HG03280 (cell line): ENCODE measurements around the gene KLC1.

Experiments used
- ATAC-seq: cut with Tn5 transposase; IDR thresholded peaks from one replicate; pipeline ENCODE4 v1.9.1; 2021; ENCODE audit warnings: mild to moderate bottlenecking, moderate library complexity; ENCODE audit not compliant: unreplicated experiment

KLC1 gene

DNA sequence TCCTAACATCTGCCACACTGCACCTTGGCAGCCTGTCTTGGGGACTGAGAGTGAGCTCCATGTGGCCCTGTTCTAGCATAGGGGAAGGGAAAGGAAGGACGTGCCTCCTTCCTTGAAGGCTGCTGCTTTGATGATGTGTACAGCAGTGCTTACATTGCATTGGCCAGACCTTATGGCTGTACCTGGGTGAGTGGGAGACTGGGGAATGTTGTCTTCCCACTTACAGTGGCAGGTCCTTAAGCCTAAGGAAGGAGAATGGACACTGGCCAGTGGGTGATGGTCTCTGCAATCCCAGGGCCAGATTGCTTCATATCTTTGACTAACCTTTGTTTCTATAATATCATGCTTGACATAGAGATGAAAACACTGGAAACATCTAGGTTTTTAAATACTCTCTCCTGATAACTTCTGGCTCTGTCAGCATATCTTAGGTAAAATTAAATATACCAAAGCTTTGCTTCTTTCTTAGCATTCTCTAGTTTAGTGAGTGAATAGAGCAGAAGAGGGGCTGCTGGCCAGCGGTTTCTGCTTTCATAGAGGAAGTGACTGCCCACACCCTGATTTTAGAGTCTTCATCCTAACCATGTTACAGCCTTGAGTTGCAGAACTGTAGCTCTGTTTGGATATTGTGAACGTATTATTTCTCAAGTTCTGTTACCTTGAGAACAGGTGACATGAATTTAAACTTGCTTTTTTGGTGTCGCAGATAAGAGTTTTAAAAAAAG is 27.2 kb downstream of the KLC1 start:
- no peak for ATAC-seq

DNA sequence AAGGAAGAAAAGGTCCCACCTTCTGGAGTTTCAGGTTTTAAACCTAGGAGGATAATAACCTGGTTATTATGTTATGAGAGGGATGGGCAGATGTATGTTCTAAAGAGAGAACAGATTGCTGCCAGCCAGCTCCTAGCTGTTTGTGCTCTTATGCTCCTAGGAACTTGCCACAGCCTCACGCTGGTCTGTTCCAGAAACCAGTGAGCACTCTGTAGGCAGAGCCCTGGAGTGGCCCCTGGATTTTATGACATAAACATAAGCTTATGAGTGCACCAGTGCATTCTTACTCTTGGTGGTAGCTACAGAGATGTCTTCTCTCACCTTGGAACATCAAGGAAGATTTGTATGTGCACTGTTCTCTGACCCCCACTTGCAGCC is 27.7 kb downstream of the KLC1 start:
- no peak for ATAC-seq

DNA sequence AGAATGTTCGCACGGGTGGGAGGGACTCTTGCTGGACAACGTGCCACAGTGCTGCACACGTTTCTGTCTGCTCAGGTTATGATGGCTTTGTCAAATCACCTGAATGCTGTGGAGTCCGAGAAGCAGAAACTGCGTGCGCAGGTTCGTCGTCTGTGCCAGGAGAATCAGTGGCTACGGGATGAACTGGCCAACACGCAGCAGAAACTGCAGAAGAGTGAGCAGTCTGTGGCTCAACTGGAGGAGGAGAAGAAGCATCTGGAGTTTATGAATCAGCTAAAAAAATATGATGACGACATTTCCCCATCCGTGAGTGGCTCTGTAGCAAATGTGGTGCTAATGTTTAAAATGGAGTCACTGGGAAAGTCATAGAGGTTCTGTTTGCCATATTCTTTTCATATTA is 28.5 kb downstream of the KLC1 start:
- ATAC-seq: no peak

- ATAC-seq: no peak
These were observed 30.6 kb downstream of the KLC1 start for GRCh38 chr14:103659631-103660030.

DNA sequence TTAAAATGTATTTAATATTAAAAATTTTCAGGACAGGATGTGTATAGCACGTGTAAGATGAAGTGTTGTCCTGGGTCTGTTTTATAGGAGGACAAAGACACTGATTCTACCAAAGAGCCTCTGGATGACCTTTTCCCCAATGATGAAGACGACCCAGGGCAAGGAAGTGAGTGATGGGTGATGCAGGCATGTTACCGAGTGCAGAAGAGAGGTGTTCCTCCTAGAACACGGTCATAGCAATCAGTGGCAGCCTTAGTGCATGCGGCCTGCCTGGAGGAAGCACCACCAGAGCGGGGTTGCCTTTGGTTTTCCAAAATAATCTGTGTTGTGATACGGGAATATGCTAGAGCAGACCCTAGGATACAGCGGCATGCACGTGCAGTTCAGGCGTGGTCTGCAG is 33.0 kb downstream of the KLC1 start:
- ATAC-seq: no peak

DNA sequence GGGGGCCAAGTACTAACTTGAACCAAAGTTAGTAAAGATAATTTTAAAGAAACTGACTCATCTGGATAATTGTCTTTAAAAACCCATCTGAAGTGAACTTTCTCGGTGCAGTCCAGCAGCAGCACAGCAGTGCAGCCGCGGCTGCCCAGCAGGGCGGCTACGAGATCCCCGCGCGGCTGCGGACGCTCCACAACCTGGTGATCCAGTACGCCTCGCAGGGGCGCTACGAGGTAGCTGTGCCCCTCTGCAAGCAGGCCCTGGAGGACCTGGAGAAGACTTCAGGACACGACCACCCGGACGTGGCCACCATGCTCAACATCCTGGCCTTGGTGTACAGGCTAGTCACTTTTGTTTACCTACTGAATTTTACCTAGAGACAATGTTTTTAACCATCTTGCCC is 33.6 kb downstream of the KLC1 start:
- ATAC-seq: no peak

DNA sequence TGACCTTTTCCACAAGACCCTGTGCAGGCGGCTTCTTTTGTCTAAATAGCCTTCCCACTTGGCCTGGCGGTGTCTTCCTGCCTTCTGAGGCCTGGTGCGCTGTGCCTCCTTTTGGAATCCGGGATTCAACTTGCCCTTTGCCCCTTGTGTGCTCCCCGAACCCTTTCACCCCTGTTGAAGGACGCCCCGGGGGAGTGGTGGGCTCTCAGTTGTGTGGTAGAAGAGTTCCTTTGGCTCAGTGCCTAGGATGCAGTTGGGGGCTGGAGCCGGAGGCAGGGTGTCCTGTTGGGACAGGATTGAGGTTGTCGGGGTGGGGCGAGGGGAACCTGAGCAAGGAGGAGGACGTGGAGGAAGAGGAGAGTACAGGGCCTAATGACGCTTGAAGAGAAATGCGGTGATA is 34.5 kb downstream of the KLC1 start:
- ATAC-seq: no peak

DNA sequence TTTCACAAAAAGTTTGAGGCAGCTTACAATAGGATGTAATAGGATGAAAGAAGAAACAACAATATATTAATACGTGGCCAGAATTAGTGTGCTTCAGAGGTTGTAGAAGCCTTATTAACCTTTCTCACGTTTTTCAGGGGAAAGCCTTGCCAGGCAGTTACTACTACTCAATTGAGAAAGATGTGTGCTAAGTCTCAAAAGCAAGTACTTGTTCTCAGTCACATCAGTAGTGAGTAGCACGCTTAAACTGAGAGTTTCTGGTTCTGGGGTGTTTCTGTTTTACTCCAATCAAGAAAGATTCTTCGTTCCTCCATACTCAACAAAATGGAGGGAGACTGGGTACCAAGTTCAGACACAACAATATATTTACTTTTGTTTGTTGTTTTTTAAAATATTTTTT is 38.7 kb downstream of the KLC1 start:
- no peak for ATAC-seq

- no peak for ATAC-seq
These were observed 39.1 kb downstream of the KLC1 start for GRCh38 chr14:103668117-103668516.

GRCh38 chr14:103669370-103669769 is 40.4 kb downstream of the KLC1 start:
- ATAC-seq: no peak

GRCh38 chr14:103671911-103672310 is 42.9 kb downstream of the KLC1 start:
- ATAC-seq: no peak

- ATAC-seq: no peak
These were observed 46.9 kb downstream of the KLC1 start for GRCh38 chr14:103675957-103676356.

DNA sequence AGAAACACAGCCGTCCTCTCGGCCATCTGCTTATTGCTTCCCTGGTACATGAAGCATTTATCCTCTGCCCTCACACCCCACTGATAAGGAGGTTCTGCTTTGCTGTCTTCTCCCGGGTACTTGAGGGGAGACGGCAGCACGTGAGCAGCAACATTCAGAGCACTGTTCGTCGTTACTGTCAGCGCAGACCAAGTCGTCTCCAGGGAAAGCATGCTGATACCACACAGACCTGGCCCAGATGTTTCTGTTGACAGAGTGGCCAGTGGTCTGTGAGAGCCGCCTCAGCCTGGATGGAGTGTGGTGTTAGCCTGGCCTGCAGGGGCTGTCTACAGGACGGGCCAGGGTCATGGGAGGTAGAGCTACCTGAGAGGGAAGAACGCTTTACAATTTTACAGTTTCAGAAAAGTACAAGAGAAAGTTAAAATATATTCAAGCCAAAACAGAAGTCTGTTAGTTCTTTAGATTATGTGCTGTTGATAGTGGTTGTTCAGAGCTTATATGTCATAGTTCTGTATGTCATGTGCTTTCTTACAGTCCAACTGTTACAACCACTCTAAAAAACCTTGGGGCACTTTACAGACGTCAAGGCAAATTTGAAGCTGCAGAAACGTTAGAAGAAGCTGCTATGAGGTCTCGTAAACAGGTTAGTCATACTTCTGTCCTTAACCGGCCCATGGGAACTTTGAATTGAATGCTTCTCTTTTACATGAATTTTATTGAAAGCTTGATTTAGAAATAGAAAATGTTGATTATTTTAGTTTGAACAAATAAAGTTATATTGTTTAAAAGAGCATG is 48.1 kb downstream of the KLC1 start:
- no peak for ATAC-seq

- no peak for ATAC-seq
These were observed 50.3 kb downstream of the KLC1 start for GRCh38 chr14:103679351-103679750.

DNA sequence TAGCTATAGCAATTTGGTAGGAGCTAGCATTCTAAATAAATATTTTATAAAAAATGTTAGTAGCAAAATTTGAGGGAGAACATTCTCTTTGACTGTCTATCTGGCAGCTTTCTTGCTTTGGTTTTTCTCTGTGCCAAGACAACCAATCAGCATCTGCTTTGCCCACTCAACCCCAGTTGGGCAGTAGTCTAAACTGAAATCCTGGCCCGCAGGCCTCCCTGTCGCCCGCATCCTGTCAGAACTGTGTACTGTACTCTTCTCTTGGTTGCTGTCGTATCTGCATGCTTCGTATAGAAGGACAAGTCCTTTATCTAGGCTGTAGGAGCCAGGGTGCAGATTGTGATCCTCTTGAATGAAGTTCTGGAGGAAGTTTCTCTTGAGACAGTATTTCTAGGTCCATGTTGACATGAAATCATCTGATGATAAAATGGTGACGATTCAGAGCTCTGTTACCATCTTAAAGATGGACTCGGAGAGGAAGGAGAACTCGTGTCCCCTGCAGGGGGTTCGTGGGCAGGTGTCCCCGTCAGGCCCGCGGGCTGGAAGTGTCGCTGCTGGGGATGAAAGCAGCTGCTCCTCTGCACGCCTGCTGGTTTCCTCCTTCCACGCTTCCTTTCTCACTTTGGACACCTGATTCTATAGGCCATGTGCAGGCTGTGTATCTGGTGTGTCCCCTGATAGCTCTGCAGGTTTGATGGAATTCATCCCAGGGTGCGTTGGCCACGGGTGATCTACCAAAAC is 51.6 kb downstream of the KLC1 start:
- ATAC-seq: no peak

DNA sequence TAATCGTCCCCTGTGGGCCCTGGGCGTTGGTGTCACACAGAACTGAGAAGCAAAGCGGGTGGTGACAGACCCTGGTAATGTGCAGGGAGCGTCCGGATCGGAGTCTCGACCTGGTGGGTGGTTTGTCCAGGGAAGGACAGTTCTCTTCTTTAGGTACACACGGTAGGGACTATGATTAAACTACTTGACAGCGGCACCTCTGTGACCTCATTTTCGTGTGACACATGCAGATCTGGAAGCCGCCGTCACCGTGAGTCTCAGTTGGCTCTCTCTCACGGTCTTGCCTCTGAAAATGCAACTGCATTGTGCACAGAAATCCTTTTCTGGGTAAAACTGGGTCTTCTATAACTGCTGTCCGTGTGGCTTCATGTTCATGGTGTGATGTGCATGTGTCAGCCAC is 54.1 kb downstream of the KLC1 start:
- no peak for ATAC-seq

- no peak for ATAC-seq
These were observed 55.5 kb downstream of the KLC1 start for GRCh38 chr14:103684471-103684870.

- ATAC-seq: no peak
These were observed 55.9 kb downstream of the KLC1 start for GRCh38 chr14:103684871-103685270.

- no peak for ATAC-seq
These were observed 56.5 kb downstream of the KLC1 start for GRCh38 chr14:103685276-103686211.

- no peak for ATAC-seq
These were observed 57.9 kb downstream of the KLC1 start for GRCh38 chr14:103686831-103687485.
